Endothelial cell of hepatic sinusoid (primary cell): ENCODE data around the gene MMD.

Experiments
- in situ Hi-C: cut with HindIII; loops from 2 replicates; pipeline ENCODE4 v1.10.0; 2017; ENCODE audit warnings: low sequenced_read_pairs

The MMD gene

GRCh38 chr17:55356434-55357328, 65.0 kb downstream of the MMD start:
- in situ Hi-C loops: loop anchor here (5.0 kb wide), 2 partner anchors 144 to 156 kb away; partner anchors contain the start of gene SMIM36

GRCh38 chr17:55354941-55355340, 66.7 kb downstream of the MMD start:
- in situ Hi-C loops: loop anchor here (5.0 kb wide), 2 partner anchors 143 to 157 kb away; partner anchors contain the start of gene SMIM36

- in situ Hi-C loops: no loop called here
Measured at GRCh38 chr17:55354010-55354409, 67.6 kb downstream of the MMD start.

- in situ Hi-C loops: no loop called here
Measured at GRCh38 chr17:55351226-55351625, 70.4 kb downstream of the MMD start.

- in situ Hi-C loops: no loop called here
Measured at GRCh38 chr17:55350825-55351205, 70.8 kb downstream of the MMD start.

- in situ Hi-C loops: no loop called here
Measured at GRCh38 chr17:55348749-55349354, 72.8 kb downstream of the MMD start.

- in situ Hi-C loops: no loop called here
Measured at GRCh38 chr17:55347341-55347740, 74.3 kb downstream of the MMD start.

- in situ Hi-C loops: no loop called here
Measured at GRCh38 chr17:55346658-55347057, 75.0 kb downstream of the MMD start.

- in situ Hi-C loops: no loop called here
Measured at GRCh38 chr17:55345132-55345531, 76.5 kb downstream of the MMD start.

- in situ Hi-C loops: no loop called here
Measured at GRCh38 chr17:55344514-55344997, 77.1 kb downstream of the MMD start.

- in situ Hi-C loops: no loop called here
Measured at GRCh38 chr17:55343900-55344513, 77.6 kb downstream of the MMD start.

- in situ Hi-C loops: no loop called here
Measured at GRCh38 chr17:55342800-55343585, 78.6 kb downstream of the MMD start.
